GM10266 (cell line): ENCODE data around the gene SPCS1.

ENCODE experiments used
- DNase-seq: peaks from one replicate; pipeline ENCODE4 v3.0.0; 2012; ENCODE audit errors: extremely low spot score
- CTCF ChIP-seq: IDR thresholded peaks from 2 replicates; pipeline ENCODE4 v1.5.1; 2012; ENCODE audit warnings: mild to moderate bottlenecking, low read depth; ENCODE audit not compliant: control insufficient read depth, insufficient read depth; ENCODE audit errors: missing control alignments

Gene SPCS1

DNA sequence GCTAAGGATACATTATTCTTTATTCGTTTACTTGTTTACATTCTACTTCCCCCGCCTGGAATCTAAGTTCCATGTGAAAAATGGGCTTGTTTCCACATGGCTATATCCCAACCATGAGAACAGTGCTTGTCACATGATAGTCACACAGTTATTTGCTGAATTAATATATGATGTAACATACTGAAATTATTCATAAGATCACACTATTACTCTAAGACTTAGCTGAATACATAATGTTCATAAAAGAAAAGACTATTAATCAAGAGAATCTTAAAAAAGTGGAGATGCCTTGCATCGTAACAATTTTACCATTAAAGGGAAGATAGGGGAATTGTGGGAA is 26.7 kb upstream of the SPCS1 start:
- TF ChIP-seq CTCF: no peak
- DNase-seq: no peak

- no peak for TF ChIP-seq CTCF
- no peak for DNase-seq
Measured at GRCh38 chr3:52679811-52680210, 26.1 kb upstream of the SPCS1 start.

DNA sequence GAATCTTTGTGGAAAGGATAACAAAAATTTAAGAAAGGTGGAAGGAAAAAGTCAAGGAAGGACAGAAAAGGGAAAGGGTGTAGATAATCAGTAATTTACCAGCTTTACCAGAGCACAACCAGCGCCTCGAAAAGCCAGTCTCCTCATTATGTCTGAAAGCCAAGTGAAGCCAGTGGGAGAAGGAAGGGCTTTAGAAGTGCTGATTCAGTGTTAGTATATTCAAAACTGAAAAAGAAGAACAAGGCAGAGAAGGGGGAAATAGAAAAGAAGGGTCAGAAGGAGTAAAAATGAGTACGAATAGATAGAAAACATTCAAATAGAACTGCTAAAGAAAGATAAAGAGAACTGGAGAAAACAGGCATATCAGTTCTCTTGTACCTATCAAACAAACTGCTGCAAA is 24.3 kb upstream of the SPCS1 start:
- TF ChIP-seq CTCF: no peak
- DNase-seq: no peak

DNA sequence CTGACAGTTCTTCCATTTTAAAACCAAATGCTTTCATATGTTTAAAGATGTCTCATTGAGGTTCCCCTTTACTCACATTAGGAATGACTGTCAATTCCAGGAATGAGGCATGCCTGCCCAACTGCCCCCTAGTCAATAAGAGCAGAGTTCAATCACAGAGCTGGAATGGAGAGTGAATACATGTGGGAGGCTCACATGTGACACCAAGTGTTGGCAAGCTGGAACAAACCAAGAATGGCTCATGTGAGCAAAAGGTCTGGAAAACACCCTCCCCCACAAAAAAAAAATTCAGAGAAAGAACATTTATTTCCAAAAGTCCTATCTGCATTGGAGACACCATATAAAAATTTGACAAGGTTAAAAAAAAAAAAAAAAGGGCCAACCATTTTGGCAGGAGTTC is 23.9 kb upstream of the SPCS1 start:
- peak; percentile 38 for TF ChIP-seq CTCF
- no peak for DNase-seq

DNA sequence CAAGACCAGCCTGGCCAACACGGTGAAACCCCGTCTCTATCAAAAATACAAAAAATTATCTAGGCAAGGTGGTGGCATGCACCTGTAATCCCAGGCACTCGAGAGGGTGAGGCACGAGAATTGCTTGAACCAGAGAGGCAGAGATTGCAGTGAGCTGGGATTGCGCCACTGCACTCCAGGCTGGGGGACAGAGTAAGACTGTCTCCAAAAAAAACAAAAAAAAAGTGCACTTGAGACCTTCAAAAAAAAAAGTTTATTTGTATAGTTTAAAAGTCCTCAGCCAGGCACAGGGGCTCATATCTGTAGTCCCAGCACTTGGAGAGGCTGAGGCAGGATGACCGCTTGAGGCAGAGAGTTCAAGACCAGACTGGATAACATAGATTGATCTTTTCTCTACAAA is 22.3 kb upstream of the SPCS1 start:
- TF ChIP-seq CTCF: no peak
- no peak for DNase-seq

GRCh38 chr3:52684184-52684583 is 21.7 kb upstream of the SPCS1 start:
- TF ChIP-seq CTCF: no peak
- no peak for DNase-seq

GRCh38 chr3:52685285-52685708 is 20.6 kb upstream of the SPCS1 start:
- DNase-seq: peak; percentile 96
- TF ChIP-seq CTCF: no peak
